ENCODE data around the gene LTBP1. TPM values are rescaled to one million over a fixed set of nuclear protein-coding genes. Genes with fewer than 3 reads are reported as not detected.

The LTBP1 gene
- total RNA-seq, 1 donor from 2014 or later: 0.15 TPM

DNA sequence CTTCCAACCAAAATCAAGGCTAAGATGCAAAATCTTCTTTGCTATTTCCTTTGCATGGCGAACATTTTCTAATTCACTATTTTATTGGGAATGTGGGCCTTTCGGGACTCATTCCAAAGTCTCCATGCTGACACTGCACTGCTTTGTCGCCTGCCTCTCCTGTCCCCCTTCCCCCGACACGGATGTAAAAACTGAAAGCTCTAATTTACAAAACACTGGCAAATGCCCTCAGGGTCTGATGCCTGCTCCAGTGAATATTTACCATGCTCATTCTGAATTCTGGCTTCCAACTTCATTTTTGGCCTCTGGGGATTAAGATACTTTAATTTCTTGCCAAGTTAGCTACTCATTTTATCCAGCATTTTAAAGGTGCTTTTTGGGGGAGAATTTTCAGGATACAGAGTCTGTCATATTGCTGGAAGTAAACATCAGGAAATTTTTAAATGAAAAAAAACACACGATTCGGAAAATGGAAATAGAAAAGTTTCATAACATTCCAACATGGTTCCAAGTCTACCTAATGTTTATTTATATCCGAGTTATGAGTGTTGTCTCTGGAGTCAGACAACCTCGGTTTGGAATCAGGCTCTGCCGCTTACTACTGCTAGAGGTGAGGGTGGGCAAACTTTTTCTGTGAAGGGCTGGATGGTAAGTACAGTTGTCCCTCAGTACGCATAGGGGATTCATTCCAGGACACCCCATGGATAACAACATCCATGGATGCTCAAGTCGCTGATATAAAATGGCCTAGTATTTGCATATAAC lies 14.6 kb upstream of the LTBP1 start:
- intact Hi-C loops (cut with micrococcal nuclease): no loop called here

DNA sequence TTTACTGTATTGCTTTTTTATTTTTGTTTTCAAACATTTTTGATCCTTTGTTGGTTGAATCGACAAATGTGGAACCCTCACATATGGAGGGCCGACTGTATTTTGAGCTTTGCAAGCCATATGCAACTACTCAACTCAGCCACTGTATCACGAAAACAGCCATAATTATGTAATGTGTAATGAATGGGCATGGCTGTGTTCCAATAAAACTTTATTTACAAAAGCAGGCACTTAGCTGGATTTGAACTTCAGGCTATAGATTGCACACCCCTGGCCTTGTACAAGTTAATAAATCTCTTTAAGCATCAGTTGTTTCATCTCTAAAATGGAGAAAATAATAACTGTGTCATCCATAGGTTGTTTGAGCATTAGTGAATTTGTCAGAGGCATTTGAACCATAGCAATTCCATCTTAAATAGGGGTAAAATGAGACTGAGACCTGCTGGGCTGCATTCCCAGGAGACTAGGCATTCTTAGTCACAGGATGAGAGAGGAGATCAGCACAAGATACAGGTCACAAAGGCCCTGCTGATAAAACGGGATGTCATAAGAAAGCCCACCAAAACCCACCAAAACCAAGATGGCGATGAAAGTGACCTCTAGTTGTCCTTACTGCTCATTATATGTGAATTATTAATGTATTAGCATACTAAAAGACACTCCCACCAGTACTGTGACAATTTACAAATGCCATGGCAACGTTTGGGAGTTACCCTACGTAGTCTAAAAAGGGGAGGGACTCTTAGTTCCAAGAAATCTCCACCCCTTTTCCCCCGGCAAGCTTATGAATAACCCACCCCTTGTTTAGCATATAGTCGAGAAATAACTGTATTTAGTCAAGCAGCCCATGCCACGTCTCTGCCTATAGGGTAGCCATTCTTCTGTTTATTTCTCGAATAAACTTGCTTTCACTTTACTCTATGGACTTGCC lies 13.7 kb upstream of the LTBP1 start:
- intact Hi-C loops (cut with micrococcal nuclease): no loop called here

DNA sequence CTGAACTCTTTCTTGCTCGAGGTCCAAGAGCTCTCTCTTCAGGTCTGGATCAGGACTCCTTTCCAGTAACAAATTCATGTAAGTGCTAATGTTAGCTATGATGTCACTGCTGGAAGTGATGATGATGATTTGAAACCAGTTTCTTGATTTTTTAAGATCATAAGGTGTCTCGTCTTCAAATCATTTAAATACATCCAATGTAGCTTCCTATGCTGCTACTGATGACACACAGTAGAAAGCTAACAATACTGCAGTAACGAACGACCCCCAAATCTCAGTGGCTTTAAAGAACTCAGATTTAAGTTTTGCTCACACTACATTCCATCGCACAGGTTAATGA lies 13.0 kb upstream of the LTBP1 start:
- intact Hi-C loops (cut with micrococcal nuclease): no loop called here

DNA sequence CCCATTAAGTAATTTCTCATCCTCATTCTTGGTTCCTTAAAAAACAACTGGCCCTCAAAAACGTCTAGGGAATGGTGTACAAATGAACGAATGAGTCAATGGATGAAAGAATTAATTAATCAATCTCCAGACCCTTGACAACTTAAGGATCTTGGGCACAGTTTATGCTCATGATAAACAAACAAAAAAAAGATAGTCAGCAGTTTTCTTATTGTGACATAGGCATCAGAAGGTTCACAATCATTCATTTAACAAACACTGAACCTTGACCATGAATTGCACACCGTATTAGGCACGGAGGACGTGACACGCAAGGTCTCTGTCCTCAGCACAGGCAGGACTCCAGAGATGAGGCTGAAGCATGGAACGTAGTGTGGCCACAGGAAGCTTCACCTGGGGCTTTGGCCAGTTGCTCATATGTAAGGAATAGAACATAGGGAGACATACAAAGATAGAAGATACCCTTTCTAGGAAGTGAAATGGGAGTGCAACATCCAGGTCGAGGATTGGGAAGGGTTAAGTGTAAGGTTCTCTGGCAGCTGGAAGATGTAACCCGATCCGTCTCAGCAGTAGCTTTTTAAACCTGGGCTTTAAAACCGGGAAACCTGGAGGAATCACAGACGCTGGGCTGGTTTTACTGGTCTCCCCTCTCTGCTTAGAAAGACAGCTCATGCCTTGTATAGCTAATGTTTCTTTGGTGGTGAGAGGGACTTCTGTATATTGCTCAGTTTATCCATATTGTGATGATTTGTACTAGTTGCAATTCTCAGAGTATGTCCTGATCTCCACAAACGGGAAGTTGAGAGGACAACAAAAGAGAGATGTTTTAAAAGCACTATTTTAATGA lies 8.9 kb upstream of the LTBP1 start:
- intact Hi-C loops (cut with micrococcal nuclease): no loop called here

DNA sequence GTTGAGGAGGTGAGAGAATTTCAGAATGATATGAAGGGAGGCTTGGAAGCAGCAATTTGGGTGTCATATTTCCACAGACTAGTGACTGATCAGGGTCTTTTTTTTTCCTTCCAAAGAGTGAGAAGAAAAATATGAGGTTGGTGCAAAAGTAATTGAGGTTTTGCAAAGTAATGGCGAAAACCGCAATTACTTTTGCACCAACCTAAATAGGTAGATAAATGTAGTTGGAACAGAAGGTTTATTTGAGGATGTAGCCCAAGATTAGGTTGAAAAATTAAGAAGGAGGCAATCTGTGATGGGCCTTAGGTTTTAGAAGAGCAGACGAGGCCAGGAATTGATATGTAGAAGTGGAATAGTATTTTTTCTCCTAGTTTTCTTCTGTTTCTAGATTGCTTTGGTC lies 7.8 kb upstream of the LTBP1 start:
- intact Hi-C loops (cut with micrococcal nuclease): no loop called here

DNA sequence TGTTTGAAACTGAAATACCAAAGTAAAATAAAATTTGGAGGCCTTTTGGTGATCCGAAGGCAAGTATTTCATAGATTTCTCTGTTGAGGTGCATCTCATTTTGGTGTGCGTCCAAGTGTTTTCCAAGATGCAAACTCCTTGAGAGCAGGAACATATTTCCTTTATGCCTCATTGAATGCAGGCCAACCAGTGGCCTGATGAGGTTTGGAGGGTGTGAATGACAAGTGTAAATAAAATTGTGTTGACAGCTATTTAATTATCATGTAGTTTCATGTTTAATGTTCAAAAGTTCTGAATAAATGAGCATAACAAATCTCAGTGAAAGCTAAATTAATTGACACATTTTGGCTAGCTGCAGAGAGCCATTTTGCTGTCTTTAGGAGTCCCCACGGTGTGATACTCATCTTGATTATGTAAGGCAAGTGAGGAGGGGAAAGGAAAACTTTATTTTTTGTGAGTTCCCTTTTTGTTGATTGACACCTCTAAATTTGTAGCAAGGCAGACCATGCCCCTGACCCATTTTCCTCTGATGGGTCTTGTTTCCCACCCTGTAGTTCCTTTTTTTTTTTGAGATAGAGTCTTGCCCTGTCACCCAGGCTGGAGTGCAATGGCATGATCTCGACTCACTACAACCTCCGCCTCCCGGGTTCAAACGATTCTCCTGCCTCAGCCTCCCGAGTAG lies 6.3 kb upstream of the LTBP1 start:
- intact Hi-C loops (cut with micrococcal nuclease): no loop called here

DNA sequence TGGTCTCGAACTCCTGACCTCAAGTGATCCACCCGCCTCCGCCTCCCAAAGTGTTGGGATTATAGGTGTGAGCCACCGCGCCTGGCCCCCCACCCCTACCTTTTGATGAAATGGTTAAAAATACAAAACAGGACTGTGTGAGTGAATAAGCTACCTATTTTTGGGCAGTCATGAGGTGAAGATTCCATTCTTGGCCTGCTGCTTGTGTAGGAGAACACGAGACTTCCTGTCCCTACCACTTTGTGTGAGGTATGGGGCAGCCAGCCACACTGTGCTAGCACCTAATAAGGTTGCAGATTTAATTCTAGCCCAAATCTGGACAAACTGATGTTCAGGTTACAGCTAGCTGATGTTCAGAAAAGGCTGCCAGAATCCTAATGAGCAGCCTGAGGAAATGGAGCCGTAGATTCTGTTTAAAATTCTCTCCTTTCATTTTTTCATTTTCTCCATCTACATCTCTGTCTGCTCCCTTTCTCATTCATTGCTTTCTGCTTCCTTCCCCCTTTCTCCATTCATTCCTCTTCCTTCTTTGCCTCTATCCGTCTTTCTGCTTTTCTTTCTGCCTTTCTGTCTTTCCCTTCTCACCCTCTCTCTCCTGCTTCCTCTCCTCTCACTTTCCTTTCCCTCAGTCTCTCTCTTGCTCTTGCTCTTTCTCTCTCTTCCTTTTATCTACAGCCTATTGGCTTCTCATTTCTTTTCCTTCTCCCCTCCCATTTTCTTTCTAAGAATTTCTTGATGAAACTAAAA lies 4.6 kb upstream of the LTBP1 start:
- intact Hi-C loops (cut with micrococcal nuclease): no loop called here

DNA sequence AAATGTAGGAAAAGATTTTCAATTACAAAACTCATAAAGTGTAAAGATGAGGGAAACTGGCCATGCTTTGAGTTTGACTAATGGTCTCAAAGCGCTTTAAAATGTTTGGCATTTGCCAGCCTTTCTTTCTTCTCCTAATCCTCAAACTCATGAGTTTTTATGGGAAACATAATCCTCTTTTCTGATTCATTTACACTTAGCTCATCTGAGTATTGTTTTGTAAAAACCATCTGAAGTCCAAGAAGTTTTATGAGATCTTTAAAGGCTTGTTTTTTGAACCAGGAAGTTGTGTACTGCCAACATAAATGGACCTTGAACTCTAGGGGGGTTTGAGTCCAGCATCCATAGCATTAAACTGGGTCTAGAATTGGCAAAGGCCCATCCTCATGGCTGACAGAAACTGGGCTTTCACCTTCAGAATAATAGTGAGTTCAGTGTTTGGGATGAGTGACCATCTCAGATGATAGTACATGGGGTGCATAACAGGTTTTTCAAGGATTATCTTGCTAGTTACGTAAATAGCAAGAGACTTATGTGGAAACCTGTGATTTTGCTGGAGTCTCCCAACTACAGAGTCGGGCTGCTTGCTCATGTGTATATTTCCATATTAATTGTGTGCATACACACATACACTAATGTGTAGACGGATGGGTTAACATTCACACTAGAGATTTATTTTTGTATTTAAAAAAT lies 3.8 kb upstream of the LTBP1 start:
- intact Hi-C loops (cut with micrococcal nuclease): no loop called here

DNA sequence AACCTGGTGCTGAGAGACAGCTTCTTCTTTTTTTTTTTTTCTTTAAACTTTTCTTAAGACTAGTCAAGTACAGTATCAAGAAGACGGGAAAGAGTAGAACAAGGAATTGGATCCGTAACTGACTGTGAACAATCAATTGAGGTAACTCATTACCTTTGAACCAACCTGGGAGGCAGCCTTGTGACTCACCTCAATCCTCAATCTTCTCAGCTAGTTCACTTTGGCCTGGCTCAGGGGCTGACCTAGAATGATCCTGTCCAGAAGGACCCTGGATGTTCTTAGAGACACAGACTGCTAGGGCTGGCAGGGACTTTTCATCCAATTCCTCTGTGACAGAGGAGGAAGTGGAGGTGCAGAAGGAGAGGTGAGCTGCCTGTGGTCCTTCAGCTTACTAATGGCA lies 1.5 kb upstream of the LTBP1 start:
- intact Hi-C loops (cut with micrococcal nuclease): loop anchor here (5.0 kb wide), 1 partner anchor 188 kb away; no protein-coding TSS in a partner anchor

DNA sequence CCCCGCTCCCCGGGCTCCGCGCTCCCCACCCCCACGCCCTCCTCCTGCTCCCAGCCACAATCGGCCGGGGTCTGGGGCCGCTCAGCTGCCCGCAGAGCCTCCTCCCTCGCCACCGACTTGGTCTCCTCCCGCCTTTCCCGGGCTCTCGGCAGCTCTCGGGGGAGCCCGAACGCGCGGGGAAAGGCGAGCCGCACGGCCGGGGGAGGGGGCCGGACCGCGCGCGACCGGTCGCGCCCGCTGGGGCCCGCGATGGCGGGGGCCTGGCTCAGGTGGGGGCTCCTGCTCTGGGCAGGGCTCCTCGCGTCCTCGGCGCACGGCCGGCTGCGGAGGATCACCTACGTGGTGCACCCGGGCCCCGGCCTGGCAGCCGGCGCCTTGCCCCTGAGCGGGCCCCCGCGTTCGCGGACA lies 327 bp downstream of the LTBP1 start:
- intact Hi-C loops (cut with micrococcal nuclease): loop anchor here (2.0 to 5.0 kb wide), 2 partner anchors 190 to 636 kb away; no protein-coding TSS in a partner anchor

DNA sequence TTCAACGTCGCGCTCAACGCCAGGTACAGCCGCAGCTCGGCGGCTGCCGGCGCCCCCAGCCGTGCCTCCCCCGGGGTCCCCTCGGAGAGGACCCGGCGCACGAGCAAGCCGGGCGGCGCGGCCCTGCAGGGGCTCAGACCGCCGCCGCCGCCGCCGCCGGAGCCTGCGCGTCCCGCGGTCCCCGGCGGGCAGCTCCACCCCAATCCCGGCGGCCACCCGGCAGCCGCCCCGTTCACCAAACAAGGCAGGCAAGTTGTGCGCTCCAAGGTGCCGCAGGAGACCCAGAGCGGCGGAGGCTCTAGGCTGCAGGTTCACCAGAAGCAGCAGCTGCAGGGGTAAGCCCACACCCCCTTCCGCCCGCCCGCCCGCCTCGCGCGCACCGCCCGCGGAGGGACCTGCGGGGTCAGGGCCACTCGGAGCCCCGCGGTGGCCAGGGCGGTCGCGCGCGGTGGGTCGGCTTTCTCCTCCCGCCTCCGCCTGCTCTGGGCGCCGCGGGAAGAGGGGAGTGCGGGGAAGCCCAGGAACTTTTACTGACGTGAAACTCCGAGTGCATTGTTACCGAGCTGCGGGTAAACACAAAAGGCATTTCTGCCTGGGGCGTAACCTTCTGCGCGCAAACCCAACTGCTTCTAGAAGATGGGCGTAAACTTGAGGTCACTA lies 861 bp downstream of the LTBP1 start:
- intact Hi-C loops (cut with micrococcal nuclease): loop anchor here (2.0 to 5.0 kb wide), 2 partner anchors 190 to 635 kb away; no protein-coding TSS in a partner anchor

DNA sequence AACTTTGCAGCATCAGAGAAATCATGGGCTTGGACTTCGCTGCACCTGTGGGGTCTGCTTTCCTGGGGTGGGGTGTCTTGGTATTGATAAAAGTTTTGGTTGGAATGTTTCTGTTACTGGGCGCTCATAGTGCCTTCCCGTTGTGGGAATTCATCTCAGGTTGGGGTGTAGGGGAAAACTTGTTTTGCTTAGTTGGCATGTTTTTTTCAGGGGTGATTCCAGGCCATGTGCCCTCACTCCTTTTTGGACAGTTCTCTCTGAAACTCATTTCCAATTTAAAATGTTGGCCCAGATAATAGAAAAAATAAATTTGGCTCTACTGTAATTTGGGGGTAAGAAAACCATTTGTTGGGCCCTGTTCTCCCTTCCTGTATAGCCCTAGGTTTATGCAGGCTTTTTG lies 1.5 kb downstream of the LTBP1 start:
- intact Hi-C loops (cut with micrococcal nuclease): loop anchor here (5.0 kb wide), 1 partner anchor 191 kb away; no protein-coding TSS in a partner anchor

DNA sequence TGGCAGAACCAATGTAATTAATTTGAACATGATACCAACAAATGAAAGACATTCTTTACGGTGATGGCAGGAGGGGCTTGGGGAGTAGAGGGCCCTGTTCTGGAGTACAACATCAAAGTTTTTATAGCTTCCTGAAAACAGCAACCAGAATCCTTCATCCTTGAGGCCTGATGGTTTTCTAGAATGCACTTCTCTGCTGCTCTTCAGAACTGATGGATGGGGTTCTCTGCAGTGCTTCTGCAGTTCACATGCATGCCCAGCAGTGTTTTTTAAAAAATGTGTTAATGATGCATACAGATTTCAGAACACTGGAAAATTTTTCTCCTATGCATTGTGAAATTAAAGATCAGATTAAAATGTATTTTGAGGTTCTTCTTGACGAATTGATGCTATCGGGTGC lies 2.5 kb downstream of the LTBP1 start:
- intact Hi-C loops (cut with micrococcal nuclease): loop anchor here (5.0 kb wide), 1 partner anchor 192 kb away; no protein-coding TSS in a partner anchor

DNA sequence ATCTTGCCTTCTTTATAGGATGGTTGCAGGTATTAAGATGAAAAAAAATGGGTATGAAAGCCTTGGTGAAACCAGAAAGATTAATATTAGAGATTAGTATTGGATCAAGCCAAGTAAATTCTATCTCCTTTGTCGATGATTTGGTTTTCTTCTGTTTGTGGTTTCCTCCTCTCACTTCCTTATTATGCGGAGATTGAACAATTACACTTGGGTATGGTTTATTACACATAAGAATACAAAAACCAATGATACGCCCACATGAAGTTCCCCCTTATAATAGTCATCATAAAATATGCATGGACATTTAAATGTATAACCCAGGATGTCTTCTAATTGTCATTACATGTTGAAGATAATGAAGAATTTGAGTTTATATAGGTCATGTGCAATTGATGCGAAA lies 4.9 kb downstream of the LTBP1 start:
- intact Hi-C loops (cut with micrococcal nuclease): no loop called here

DNA sequence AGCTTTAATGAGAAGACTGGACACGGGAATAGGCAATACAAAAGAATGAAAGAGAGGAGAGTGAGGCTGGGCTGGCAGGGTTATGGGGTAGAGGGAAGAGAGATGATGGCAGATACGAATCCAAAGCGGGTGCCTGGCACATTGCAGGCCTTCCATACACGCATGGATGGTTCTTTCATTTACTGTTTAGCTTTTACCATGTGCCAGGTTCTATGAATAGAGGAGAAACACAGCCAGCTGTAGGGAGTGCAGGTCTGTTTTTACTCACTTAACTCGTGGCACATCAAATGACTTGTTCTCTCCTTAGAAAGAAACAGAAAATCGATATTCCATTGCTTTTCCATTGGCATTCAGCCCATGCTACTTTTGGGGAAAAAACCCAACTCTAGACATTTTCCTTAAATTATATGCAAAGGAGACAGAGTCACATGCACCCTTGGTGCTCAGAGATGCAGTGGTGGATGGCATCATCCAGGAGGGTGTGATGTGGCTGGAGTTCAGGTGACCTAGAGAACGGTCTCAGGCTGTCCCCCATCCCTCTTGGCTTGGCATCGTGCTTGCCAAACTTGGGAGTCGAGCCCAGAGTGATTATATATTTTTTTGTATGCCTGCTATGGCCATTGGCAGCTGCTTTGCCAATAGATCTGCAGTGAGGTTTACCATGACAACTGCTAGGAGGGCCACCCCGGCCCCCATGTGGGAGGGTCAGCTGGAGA lies 6.2 kb downstream of the LTBP1 start:
- intact Hi-C loops (cut with micrococcal nuclease): no loop called here

DNA sequence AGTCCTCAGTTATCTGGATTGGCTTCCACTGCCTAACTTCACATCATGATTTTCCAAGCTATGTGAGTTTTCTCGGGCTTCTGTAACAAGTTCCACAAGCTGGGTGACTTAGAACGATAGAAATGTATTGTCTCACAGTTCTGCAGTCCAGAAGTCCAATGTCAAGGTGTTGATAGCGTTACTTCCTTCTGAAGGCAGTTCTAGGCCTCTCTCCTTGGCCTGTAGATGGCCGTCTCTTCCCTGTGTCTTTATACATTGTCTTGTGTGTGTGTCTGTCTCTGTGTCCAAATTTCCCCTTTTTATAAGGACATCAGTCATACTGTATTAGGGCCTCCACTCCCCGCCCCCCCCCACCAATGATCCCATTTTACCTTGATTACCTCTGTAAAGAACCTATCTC lies 7.5 kb downstream of the LTBP1 start:
- intact Hi-C loops (cut with micrococcal nuclease): no loop called here

DNA sequence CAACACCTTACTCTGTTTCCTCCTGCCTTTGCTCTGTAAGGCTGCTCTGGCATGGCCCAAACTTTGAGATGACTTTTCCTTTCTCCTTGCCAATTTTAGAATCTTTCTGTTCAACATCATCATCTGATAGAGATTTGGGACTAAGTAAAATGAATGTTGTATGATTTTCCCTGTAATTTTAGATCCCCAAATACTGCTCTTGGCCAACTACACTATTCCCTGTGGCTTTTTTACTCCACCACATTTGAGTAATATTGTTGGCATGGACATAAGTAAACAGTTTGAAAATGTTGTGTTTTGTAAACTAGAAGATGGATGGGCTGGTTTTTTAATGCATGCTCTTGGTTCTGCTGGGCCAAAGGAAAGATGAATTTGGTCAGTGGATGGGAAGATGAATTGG lies 12.1 kb downstream of the LTBP1 start:
- intact Hi-C loops (cut with micrococcal nuclease): no loop called here

DNA sequence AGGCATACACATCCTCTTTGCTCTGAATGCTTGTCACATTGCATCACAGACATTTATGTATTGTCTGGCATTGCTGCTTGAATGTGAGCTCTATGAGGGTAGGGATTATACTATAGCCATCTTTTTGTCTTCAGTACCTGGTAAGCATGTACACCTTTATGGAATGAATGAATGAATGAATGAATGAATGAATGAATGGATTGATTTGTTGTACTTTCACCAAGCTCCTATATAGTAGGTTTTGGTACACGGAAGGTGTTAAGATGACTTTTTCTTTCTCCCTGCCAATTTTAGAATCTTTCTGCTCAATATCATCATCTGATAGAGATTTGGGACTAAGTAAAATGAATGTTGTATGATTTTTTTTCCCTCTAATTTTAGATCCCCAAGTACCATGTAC lies 13.5 kb downstream of the LTBP1 start:
- intact Hi-C loops (cut with micrococcal nuclease): no loop called here
